HG02973 (cell line): Measurements from ENCODE around the gene CYP26A1.

Experiments used
- ATAC-seq: cut with Tn5 transposase; IDR thresholded peaks from one replicate; pipeline ENCODE4 v1.9.1; 2021; ENCODE audit warnings: moderate library complexity; ENCODE audit not compliant: unreplicated experiment

The CYP26A1 gene

DNA sequence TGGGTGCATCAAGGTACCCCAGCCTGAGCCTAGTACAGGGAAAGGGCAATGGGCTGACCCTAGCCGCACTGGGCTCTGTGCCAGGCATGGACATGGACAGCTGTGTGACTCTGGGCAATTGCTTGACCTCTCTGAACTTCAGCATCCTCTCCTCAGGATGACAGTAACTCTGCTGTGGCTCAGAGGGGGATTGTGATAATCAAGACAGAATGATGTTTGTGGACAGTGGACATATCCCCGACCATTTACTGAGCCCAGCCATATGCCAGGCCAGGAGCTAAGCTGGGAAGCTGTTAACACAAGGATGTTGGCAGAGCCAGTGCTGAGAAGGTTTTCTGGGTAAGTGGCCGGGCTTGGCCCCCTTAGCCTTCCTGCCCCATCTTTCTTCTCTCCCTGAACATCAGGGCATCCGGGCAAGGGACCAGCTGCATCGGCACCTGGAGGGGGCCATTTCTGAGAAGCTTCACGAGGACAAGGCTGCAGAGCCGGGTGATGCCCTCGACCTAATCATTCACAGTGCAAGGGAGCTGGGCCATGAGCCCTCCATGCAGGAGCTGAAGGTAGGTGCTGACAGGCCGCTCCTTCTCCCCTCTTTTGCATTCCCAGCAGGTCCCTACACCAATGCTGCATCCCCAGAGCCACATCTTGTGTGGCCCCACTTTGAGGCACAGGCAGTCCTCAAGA lies 9.6 kb upstream of the CYP26A1 start:
- no peak for ATAC-seq

DNA sequence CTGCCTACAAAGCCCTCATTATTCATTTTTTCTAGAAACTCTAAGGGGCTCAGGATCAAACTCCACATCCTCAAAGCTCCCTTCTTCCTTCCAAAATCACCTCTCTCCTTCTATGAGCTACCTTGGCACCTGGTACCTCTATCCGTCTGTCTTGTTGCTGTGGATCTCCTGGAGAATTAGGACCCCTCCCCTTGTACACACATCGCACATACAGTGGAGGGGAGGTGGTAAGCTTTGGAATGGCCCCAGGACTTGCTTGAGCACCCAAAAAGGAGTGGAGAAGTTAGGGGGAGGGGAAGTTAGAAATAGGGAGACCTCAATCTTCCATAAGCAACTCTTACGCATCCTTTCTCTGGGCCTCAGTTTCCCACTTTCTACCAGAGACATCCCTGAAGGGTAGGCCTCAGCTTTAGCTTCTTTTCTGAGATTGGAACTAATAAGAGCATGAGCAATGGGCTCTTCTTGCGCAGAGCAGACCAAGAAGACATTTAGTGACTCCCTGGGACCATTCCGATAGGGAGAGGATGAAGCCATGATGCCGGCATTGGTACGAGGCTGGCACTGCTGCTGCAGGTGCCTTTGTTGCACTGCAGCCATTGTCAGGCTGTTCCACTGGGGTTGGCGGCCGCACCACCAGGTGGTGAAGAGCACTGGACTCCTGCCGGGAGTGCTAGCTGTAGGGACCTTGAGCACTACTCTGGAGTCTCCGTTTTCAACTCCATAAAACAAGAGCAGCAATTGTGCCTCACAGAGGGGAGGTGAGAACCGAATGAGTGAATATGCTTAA lies 8.6 kb upstream of the CYP26A1 start:
- ATAC-seq, result no peak

DNA sequence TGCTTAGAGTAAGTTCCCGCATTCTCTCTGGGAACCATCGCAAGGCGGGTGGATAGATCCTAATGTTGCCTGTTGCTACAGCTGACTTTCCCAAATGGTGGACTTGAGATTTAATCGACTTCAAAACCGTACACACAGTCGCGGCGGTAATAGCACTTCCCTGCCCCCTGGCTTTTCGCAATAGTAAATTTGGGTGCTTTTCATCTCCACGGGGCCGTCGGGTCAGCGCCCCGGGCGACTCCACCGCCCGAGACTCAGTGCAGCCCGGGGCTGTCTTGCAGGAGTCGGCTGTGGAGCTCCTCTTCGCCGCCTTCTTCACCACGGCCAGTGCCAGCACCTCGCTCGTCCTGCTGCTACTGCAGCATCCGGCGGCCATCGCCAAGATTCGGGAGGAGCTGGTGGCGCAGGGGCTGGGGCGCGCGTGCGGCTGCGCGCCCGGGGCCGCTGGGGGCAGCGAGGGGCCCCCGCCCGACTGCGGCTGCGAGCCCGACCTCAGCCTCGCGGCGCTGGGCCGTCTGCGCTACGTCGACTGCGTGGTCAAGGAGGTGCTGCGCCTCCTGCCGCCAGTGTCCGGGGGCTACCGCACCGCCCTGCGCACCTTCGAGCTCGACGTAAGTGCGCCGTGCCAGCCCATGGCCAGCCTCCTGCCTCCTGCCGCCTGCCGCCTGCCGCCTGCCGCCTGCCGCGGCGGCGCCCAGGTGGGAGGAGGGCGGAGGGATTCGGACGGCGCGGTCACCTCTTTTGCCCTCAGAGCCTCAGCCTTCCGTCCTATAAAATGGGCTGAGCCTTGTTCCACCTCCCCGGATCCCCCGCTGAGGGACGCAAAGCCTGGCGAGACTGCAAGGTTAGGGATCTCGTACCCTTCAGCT lies 7.8 kb upstream of the CYP26A1 start:
- no peak for ATAC-seq

DNA sequence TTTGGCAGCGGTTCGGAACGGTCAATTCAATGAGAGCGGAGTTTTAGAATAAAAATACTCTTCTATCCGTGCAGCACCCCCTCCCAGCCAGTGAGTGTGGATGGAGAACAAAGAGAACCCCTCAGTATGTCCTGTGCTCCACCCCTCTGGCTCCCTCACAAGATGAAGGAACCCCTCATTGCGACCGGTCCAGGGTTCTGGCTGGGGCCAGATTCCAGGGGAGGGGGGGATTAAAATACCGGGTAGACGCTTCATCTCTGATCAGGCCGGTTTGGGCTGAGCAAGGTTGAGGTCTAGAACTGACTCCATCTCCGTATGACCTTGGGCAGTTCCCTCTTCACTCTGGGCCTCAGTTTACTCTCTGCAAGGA lies 7.2 kb upstream of the CYP26A1 start:
- no peak for ATAC-seq

DNA sequence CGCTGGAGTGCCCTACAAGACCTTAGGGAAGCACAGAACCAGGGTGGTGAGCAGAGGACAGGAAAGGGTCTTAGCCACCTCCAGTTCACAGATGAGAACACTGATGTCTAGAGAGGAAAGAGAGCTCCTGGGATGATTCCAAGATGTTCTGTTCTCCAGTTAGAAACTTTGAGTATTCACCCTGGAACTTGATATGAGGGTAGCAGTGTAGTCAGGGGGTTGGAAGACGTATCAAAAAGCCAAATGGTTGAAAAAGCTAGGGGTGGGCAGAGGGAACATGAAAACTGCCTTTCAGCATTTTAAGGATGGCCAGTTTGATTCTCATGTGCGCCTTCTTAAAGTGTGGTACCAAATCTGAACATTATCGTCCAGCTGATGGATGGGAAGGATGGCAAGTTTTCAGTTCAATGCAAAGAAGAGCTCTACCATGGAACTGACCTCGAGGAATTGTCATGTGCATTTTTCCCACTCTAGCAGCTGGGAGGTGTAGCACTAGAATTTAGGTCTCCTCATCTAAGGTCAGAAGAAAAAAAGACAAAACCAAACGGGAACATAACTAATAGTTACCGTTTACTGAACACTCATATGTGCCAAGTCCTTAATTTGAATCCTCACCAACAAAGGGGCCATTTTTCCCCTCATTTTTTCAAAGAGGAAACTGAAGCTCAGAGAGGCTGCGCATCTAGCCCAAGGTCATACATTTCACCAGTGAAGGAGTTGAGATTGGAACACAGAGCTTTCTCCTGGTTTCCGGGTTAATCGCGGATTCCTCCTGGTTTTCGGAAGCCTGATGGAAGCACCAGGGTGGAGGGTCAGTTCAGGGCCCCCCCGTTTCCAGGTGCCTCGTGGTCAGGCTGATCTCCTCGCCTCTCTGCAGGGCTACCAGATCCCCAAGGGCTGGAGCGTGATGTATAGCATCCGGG lies 6.0 kb upstream of the CYP26A1 start:
- no peak for ATAC-seq

DNA sequence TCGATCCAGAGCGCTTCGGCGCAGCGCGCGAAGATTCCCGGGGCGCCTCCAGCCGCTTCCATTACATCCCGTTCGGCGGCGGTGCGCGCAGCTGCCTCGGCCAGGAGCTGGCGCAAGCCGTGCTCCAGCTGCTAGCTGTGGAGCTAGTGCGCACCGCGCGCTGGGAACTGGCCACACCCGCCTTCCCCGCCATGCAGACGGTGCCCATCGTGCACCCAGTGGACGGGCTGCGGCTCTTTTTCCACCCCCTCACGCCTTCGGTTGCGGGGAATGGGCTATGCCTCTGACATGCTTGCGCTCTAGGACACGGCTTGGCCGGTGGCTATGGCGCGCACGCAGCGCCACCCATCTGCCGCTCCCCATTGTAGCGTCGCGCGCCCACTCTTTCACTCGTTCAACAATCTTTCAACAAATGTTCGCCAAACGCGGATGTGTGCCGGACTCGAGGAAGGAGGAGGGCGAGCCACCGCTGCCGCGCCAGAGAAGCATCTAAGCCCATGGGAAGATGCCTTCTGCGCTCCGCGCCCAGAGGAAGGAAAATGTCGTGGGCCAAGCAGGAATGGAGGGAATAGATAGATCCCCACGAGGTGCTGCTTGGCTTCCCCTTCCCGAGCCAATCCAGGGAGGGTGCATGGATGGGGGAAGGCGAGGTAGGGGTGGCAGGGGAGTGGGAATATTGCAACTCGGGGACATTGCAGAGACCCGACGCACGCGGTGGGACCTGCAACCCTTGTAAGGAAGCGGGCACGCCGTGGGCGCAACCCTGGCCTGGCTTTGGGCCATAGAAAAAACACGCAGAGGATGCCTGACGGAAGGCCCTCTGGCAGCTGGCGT lies 5.1 kb upstream of the CYP26A1 start:
- no peak for ATAC-seq

DNA sequence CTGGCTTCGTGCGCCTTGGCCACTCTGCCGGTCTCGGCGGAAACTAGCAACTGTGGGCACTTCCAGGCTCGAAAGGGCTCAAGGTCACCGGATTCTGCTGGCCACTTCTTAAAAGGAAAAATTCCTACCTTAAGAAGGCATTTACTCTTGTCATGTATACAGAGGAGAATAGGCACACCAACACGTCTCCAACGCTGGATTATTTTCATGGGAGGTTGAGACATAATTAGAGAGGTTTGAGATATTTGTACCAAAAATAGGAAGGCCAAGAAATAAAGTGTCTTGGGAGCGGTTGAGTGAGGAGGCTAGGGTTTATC lies 4.5 kb upstream of the CYP26A1 start:
- ATAC-seq, result no peak

DNA sequence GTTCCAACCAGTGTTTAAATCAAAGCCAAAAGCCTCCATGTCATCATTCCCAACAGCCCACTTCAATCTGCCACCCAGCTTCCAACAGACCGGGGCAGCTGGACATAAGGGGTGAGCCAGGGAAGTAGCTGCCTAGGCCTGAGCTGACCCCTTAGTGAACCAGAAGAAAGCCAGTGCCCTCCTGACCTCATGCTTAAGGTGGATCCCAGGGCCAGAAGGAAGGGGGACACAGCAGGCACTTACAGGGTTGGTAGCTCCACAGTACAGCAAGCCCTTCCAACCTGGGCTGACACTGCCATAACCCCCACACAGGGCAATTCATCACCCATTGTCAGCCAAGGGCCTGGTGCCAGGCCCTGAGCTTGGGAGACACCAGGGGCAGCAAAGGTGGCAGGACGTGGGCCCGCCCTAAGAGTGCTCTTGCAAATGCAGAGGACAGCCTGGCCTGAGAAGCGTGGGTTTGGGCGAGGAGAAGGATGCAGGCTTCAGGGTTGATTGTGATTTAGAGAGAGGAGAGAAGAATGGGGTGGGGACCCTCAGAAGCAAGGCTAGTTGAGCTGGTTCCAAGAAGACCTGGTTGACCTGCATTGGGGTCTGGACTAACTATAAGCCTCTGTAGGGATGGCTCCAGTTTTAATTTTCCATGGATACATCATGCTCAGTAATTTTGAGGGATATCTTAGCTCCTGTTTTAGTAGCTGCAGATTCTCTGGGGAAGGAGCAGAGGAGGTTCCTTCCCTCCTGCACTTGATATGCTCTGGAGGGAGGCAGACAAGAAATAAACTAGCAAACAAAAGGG lies 3.1 kb upstream of the CYP26A1 start:
- ATAC-seq, result no peak

DNA sequence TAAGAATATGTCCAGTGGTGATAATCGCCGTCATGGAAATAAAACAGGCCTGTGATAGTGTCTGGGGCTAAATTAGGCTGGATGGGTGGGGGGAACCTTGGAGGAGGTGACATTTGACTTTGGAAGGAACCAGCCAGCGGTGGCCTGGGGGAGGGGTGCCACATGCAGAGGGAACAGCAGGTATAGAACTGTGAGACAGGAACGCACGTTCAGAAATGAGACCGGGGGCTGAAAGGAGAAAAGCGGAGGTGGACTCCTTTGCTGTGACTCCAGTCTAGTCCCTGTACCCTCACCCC lies 2.6 kb upstream of the CYP26A1 start:
- no peak for ATAC-seq

DNA sequence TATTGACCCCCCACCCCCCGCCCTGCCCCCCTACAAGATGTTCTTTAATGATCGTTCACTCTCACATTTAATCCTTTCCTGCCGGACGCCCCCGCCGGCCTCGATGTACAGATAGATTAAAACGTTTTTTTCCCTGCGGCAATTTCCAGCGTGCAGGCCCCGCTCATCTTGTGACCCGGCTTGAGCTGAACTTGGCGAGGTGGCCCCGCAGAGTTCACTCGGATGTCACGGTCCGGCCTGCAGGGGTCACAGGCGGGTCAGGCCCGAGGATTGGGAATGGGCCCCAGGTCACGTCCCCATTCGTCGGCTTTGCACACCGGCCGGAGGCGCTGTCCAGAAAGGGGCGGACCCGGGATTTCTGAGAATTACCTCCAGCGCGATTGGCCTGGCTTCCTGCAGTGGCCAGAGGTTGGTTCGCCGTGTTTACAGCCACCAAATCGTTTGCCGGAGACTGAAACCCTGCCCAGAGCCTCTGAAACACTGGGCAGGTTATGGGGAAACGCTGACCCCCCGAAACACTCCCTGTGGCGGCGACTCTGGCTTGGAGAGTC lies 1.9 kb upstream of the CYP26A1 start:
- no peak for ATAC-seq

DNA sequence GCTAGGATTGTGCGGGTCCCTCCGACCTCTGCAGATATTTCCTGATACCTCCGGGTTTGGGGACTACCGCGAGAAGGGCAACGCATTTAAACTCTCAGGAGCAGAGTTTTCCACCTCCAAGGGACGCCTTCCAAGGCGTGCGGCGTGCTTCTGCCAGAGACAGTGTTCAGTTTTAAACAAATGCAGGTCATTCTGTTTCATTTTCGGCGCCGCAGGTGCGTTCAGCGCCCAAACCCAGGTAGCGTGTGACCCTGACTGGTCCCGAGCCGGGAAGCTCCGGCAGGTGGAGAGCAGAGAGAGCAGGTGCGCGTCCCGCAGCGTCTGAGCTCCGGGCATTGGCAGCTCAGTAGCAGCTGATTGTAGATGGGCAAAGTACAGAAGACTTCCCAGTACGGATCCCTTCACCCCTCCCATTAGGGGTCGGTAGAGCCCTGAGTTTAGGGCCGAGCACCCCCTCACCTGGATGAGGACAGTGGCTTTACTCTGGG lies 1.4 kb upstream of the CYP26A1 start:
- ATAC-seq, result no peak

DNA sequence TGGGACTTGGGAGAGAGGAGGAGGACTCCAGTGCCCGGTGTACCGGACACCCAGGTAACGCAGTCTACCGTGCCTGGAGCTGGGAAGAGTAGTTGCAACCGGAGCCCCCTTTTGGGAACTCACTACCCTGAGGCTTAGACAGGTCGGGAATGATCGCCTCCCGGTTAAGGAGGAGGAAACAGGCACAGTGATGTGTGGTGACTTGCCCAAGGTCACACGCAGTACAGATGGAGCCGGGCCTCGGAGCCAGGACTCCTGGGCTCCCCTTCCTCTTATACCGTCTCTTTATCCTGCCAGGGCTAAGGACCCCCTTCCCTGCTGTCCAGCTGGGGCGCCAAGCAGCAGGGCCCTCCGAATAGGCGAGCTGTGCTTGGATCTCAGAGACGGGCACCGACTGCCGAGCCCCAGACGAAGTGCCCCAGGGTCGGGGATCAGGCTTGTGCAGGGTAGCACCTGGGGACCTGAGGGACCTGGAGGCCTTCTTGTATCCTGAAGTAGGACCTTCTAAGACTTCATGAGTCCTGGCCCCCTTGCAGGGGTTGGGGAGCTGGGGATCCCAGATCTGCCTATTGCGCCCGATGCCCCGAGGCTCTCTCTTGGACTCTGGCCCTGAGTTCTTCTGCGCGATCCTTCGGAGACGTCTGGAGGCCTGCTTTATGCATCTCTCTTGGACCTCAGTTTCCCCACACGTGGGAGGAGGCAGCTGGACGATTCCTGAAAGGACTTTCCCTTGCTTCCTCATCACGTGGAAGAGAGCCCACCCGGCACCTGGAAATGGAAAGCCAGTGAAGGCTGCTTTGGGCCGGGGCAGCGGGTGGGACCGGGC lies 767 bp upstream of the CYP26A1 start:
- ATAC-seq, result no peak

DNA sequence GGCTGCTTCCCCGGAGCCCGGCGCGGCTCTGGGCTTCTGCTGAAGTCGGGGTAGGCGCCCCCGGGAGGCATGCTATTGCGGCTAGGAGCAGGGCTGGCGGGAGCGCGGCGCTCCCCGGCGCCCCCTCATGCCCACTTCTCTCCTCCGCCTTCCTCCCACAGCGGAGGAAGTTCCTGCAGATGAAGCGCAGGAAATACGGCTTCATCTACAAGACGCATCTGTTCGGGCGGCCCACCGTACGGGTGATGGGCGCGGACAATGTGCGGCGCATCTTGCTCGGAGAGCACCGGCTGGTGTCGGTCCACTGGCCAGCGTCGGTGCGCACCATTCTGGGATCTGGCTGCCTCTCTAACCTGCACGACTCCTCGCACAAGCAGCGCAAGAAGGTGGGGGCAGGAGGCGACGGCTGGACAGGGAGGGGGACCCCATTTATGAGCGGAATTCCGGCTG lies 479 bp downstream of the CYP26A1 start:
- ATAC-seq, result no peak

DNA sequence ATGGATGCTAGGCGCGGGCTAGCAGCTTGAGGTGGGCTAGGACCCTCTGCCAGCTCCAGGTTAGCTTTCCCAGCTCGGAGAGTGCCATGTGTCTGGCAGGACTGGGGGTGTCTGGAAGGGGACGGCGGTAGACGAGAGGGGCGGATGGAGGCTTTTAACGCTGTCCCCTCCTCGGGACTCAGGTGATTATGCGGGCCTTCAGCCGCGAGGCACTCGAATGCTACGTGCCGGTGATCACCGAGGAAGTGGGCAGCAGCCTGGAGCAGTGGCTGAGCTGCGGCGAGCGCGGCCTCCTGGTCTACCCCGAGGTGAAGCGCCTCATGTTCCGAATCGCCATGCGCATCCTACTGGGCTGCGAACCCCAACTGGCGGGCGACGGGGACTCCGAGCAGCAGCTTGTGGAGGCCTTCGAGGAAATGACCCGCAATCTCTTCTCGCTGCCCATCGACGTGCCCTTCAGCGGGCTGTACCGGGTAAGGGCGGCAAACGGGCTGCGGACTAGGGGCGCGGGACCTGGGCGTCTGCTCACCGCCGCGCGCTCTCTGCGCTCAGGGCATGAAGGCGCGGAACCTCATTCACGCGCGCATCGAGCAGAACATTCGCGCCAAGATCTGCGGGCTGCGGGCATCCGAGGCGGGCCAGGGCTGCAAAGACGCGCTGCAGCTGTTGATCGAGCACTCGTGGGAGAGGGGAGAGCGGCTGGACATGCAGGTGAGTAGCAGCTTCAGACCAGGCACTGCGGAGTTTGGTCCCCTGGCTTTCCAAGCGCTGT lies 1.1 kb downstream of the CYP26A1 start:
- ATAC-seq, result no peak

DNA sequence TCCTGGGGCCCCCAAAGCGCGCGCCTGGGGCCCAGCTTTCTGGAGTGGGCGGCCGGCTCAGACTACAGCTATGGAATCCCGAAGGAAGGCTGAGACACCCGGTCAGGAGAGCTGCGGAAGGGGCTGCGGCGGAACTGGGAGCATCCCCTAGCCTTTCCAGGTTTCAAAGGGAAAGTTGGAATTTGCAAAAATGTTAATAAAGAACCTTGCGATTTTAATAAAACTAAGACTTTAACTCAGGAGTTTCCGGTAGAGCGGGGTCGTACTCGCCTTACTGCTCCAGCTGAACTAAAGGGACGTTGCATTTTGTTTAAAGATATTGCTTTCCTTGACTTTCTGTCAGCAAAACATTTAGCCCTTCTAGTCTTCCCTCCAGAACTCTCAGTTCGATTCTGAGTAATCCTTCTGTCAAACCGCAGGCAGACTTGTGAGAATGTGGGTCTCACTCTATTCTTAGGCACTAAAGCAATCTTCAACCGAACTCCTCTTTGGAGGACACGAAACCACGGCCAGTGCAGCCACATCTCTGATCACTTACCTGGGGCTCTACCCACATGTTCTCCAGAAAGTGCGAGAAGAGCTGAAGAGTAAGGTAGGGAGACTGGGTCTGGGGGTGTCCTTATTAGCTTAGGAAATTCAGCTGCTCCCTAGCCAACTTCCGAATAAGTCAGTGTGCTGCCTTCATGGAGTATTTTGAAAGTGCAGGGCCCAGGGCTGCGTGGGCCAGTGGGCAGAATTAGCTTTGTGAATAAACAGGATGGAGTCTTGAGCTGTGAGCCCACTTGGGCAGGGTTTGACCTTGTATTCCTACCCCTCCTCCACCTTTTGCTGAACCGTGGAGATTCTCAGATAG lies 1.9 kb downstream of the CYP26A1 start:
- peak; percentile 52 for ATAC-seq

DNA sequence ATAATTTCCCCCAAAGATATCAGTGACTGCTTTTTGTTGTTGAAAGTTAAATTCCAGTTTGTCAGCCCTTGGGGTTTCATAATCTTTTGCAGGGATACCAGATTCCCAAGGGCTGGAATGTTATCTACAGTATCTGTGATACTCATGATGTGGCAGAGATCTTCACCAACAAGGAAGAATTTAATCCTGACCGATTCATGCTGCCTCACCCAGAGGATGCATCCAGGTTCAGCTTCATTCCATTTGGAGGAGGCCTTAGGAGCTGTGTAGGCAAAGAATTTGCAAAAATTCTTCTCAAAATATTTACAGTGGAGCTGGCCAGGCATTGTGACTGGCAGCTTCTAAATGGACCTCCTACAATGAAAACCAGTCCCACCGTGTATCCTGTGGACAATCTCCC lies 3.2 kb downstream of the CYP26A1 start:
- ATAC-seq, result no peak
